Large intestine (tissue), 3 donors: ENCODE data around the gene B3GAT3. TPM values are rescaled to one million over a fixed set of nuclear protein-coding genes. Genes with fewer than 3 reads are reported as not detected.
A peak's percentile ranks its signal among the peaks of the same experiment; 100 is the strongest.
"Not testable (repeated sequence)": the region's sequence is repeated elsewhere in the genome, so short reads cannot be mapped to it uniquely, and the experiment has no call there.

Source experiments
- DNase-seq, 2 donors: peaks; one replicate each; pipeline versions ENCODE4 v3.0.0 to v3.0.0-alpha.2; 2013
- H3K27ac ChIP-seq: one replicate; pipeline ENCODE4 v1.5.1; 2013; ENCODE audit warnings: low read length
- H3K27me3 ChIP-seq: 2 replicates; pipeline ENCODE4 v1.6.1; 2013; ENCODE audit warnings: low read length; ENCODE audit not compliant: control insufficient read depth, insufficient read depth
- H3K36me3 ChIP-seq: 2 replicates; pipeline ENCODE4 v1.6.1; 2013; ENCODE audit warnings: low read length; ENCODE audit not compliant: control insufficient read depth, insufficient read depth
- H3K4me1 ChIP-seq: one replicate; pipeline ENCODE4 v1.6.1; 2013; ENCODE audit warnings: low read length; ENCODE audit not compliant: control insufficient read depth, insufficient read depth
- H3K4me3 ChIP-seq: one replicate; pipeline ENCODE4 v1.5.1; 2013; ENCODE audit warnings: low read length
- H3K9me3 ChIP-seq: one replicate; pipeline ENCODE4 v1.6.1; 2013; ENCODE audit warnings: mild to moderate bottlenecking, low read depth, low read length, moderate library complexity; ENCODE audit not compliant: control insufficient read depth
- WGBS: methylation state at CpG from one replicate; pipeline ENCODE4 v1.1.5; 2013; ENCODE audit warnings: low lambda C conversion rate; ENCODE audit not compliant: insufficient coverage; 5-methylcytosine and 5-hydroxymethylcytosine counted together
- polyA plus RNA-seq: library from polyadenylated mRNA; unstranded; fragments of 120-200 nt; gene quantifications from one replicate; pipeline ENCODE4 v1.2.1, GENCODE V29; 2013

Gene B3GAT3
- polyA plus RNA-seq, 1 donor: 40.0 TPM

- Histone ChIP-seq H3K27ac (peak overlapping the region; percentile 8), H3K36me3 (peaks cover 44% of the 10 kb centered on the region), H3K27me3 (no peaks in the 10 kb centered on the region), H3K4me3 (no peak overlapping the region), H3K9me3 (peaks cover 3% of the 10 kb centered on the region), H3K4me1 (peaks cover 25% of the 10 kb centered on the region)
- peak; percentile 93 for DNase-seq
- 94% methylated on average over 3 of the region's 7 CpGs for WGBS
Measured at GRCh38 chr11:62599069-62599696, 22.6 kb downstream of the B3GAT3 start.

- Histone ChIP-seq H3K4me1 (peaks cover 25% of the 10 kb centered on the region), H3K27ac (no peak overlapping the region), H3K4me3 (no peak overlapping the region), H3K27me3 (no peaks in the 10 kb centered on the region), H3K9me3 (no peaks in the 10 kb centered on the region), H3K36me3 (peaks cover 48% of the 10 kb centered on the region)
- DNase-seq: no peak
- WGBS: no CpG with 5 or more reads among the region's 8 CpGs
Measured at GRCh38 chr11:62595124-62595523, 26.7 kb downstream of the B3GAT3 start.

DNA sequence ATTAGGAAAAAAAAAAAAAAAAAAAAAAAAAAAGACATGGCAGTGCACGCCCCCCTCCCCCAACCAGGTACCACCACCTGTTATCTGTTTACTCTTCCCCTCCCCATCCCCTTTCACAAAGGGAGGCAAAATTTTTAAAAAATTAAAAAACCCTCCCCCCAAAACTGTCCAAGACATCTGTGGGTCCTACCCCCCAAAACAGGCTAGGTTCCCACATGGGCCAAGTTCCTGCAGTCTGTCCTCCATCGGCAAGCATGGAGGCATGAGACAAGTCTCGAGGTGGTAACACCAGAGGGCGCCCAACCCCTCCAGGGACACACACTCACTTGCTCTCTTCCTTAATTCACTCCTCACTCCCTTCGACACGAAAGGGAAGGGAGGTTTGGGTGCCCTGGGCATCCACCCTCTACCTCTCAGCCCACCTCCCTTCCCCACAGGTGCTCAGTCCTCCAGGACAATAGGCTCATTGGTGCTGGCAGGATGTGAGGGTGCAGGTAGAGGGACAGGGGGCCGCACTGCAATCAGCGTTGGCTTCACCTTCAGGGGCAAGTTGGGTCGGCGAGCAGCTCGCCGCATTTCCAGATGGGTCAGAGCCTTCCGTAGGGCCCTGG lies 28.2 kb downstream of the B3GAT3 start:
- Histone ChIP-seq H3K36me3 (peaks cover 47% of the 10 kb centered on the region), H3K4me1 (peaks cover 12% of the 10 kb centered on the region), H3K27me3 (no peaks in the 10 kb centered on the region)

GRCh38 chr11:62592989-62593421 lies 28.8 kb downstream of the B3GAT3 start:
- DNase-seq: no peak
- peak overlapping the region; percentile 86 for H3K27ac ChIP-seq
- no peaks in the 10 kb centered on the region for H3K27me3 ChIP-seq
- WGBS: 72% methylated on average over 2 of the region's 8 CpGs
- no peak overlapping the region for H3K4me3 ChIP-seq
- peaks cover 47% of the 10 kb centered on the region for H3K36me3 ChIP-seq
- peaks cover 12% of the 10 kb centered on the region for H3K4me1 ChIP-seq
- no peaks in the 10 kb centered on the region for H3K9me3 ChIP-seq

More for the DNA sequence above, 28.2 kb downstream of the B3GAT3 start:
- DNase-seq: peak; percentile 63 to 64
- H3K9me3 ChIP-seq: no peaks in the 10 kb centered on the region
- H3K27ac ChIP-seq: no peak overlapping the region
- no CpG with 5 or more reads among the region's 13 CpGs for WGBS
- no peak overlapping the region for H3K4me3 ChIP-seq

GRCh38 chr11:62592146-62592815 lies 29.5 kb downstream of the B3GAT3 start:
- no CpG with 5 or more reads among the region's 17 CpGs for WGBS
- peak in 1 of 2 donors; percentile 71 for DNase-seq
- Histone ChIP-seq H3K4me3 (peak overlapping the region; percentile 82), H3K27me3 (no peaks in the 10 kb centered on the region), H3K9me3 (no peaks in the 10 kb centered on the region), H3K36me3 (peaks cover 47% of the 10 kb centered on the region), H3K27ac (peak overlapping the region; percentile 86), H3K4me1 (peaks cover 12% of the 10 kb centered on the region)

DNA sequence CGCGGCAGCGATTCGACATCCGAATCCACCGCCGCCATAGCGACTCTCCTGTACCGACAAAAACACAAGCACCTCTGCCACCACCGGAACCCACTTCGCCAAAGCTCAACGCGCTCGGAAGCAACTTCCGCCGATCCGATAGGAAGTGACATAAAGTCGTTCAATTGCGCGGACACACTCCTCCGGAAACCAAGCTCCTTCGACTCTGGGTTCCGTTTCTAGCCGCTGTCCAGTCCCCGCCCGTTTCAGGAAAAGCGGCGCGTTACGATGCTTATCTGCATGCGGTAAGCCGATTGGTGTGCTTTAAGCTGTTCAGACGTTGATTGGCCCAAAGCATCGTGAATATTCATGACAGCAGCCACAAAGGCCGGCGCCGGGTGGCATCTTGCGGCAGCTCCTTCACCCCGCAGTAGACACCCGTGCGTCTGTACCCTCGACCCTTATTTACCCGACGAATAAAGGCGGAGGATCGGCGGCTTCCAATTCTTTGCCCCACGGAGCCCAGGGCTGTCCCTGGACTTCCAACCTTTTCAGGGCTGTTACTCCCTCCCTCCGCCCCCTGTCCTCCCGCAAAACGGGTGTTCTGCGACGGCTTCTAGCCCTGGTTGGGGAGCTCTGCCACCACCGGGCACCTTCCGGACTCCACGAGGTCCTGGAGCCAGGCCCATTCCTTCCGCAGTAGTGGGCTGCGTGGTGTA lies 30.2 kb downstream of the B3GAT3 start, which contains the start of gene TUT1:
TUT1 (minus strand) TSS at position 76 of the 698 bp plus-strand sequence; CDS start at position 38, 38 bp downstream.
- Histone ChIP-seq H3K9me3 (no peaks in the 10 kb centered on the region), H3K27me3 (no peaks in the 10 kb centered on the region), H3K4me3 (peak within 1 kb of the TSS; percentile 82), H3K27ac (peak within 1 kb of the TSS; percentile 86), H3K4me1 (peaks cover 12% of the 10 kb centered on the region), H3K36me3 (peaks cover 45% of the 10 kb centered on the region)
- peak; percentile 98 to 99 for DNase-seq
- no CpG with 5 or more reads among the region's 58 CpGs for WGBS

- Histone ChIP-seq H3K27ac (no peak overlapping the region), H3K27me3 (no peaks in the 10 kb centered on the region), H3K9me3 (no peaks in the 10 kb centered on the region), H3K36me3 (peaks cover 34% of the 10 kb centered on the region), H3K4me3 (no peak overlapping the region), H3K4me1 (peaks cover 12% of the 10 kb centered on the region)
- no peak for DNase-seq
- WGBS: 23% methylated on average over 2 of the region's 18 CpGs
Measured at GRCh38 chr11:62588966-62589637, 32.7 kb downstream of the B3GAT3 start.

DNA sequence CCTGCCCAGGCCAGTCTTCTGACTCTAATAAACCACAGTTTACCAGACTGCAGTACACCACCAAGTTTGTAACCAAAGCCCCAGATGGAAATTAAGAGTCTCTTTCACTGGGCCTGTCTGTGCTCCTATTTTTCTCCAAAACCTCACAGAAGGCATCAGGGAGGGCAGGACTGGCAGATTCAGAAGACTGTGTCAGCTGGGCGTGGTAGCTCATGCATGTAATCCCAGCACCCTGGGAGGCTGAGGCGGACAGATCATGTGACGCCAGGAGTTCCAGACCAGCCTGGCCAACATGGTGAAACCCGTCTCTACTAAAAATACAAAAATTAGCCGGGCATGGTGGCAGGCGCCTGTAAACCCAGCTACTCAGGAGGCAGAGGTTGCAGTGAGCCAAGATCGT lies 36.4 kb downstream of the B3GAT3 start:
- not testable (repeated sequence) for H3K27ac ChIP-seq, DNase-seq, H3K27me3 ChIP-seq, H3K9me3 ChIP-seq, H3K4me3 ChIP-seq, H3K4me1 ChIP-seq
- no CpG with 5 or more reads among the region's 7 CpGs for WGBS
- H3K36me3 ChIP-seq: peaks cover 41% of the 10 kb centered on the region

GRCh38 chr11:62581735-62582134 lies 40.1 kb downstream of the B3GAT3 start:
- not testable (repeated sequence) for H3K9me3 ChIP-seq, H3K4me3 ChIP-seq, DNase-seq, H3K27me3 ChIP-seq, H3K27ac ChIP-seq, H3K4me1 ChIP-seq
- WGBS: no CpG with 5 or more reads among the region's 4 CpGs
- H3K36me3 ChIP-seq: peaks cover 47% of the 10 kb centered on the region
